Measurements from ENCODE around the gene RNASET2.

DNA sequence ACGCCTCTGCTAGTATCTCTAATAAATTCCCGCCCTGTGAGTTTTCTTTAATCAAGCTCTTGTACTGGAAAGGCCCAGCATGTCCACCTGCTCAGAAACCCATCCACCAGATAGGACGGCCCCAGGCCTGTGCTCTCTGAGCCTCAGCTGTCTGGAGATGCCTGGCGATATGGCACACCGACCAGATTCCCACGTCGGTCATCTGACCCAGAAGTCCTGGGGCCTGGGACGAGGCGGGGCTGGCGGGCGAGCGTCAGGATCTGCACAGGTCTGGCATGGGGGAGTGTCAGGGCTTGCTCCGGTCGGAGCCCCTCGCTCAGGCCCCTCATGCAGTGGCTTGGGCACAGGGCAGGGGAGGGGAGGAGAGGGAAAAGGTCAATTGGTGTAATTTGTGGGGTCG is 10.2 kb downstream of the RNASET2 start:
- TF ChIP-seq EZH2 (IDR thresholded peaks at IDR 0.05; ENCODE audit: borderline replicate concordance, low read length), result no peak
- TF ChIP-seq, protein P1, sequence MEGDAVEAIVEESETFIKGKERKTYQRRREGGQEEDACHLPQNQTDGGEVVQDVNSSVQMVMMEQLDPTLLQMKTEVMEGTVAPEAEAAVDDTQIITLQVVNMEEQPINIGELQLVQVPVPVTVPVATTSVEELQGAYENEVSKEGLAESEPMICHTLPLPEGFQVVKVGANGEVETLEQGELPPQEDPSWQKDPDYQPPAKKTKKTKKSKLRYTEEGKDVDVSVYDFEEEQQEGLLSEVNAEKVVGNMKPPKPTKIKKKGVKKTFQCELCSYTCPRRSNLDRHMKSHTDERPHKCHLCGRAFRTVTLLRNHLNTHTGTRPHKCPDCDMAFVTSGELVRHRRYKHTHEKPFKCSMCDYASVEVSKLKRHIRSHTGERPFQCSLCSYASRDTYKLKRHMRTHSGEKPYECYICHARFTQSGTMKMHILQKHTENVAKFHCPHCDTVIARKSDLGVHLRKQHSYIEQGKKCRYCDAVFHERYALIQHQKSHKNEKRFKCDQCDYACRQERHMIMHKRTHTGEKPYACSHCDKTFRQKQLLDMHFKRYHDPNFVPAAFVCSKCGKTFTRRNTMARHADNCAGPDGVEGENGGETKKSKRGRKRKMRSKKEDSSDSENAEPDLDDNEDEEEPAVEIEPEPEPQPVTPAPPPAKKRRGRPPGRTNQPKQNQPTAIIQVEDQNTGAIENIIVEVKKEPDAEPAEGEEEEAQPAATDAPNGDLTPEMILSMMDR (IDR thresholded peaks at IDR 0.05; ENCODE audit: low read length), result no peak

Measured in OCI-LY1 (cell line).